ENCODE results near the gene GRIN2A. TPM values are rescaled to one million over a fixed set of nuclear protein-coding genes. Genes with fewer than 3 reads are reported as not detected.

GRIN2A gene
- total RNA-seq, 1 donor from 2014 or later = 0.52 TPM

GRCh38 chr16:10122546-10122945, 59.7 kb downstream of the GRIN2A start:
- Histone ChIP-seq H3K36me3 (ENCODE audit: control insufficient read depth in 3 of 3, insufficient read depth in 3 of 3, low read length in 3 of 3) (no peaks in the 10 kb centered on the region), H3K9me3 (ENCODE audit: control insufficient read depth in 3 of 3, low read length in 3 of 3) (no peaks in the 10 kb centered on the region), H3K9ac (ENCODE audit: low read depth in 1 of 3, low read length in 3 of 3) (no peak overlapping the region), H3K4me3 (ENCODE audit: low read length in 3 of 3) (no peak overlapping the region), H3K27me3 (ENCODE audit: control insufficient read depth in 3 of 3, insufficient read depth in 3 of 3, low read length in 3 of 3) (peaks cover 0 to 13% (median 7%) of the 10 kb centered on the region in 3 donors), H3K27ac (ENCODE audit: low read depth, low read length) (no peak overlapping the region), H3K4me1 (ENCODE audit: control insufficient read depth in 3 of 3, insufficient read depth in 3 of 3, low read length in 3 of 3) (no peaks in the 10 kb centered on the region)

- Histone ChIP-seq H3K27ac (ENCODE audit: low read depth, low read length) (no peak overlapping the region), H3K4me3 (ENCODE audit: low read length in 3 of 3) (no peak overlapping the region), H3K9me3 (ENCODE audit: control insufficient read depth in 3 of 3, low read length in 3 of 3) (no peaks in the 10 kb centered on the region), H3K9ac (ENCODE audit: low read depth in 1 of 3, low read length in 3 of 3) (no peak overlapping the region), H3K36me3 (ENCODE audit: control insufficient read depth in 3 of 3, insufficient read depth in 3 of 3, low read length in 3 of 3) (no peaks in the 10 kb centered on the region), H3K27me3 (ENCODE audit: control insufficient read depth in 3 of 3, insufficient read depth in 3 of 3, low read length in 3 of 3) (peaks cover 0 to 13% (median 7%) of the 10 kb centered on the region in 3 donors), H3K4me1 (ENCODE audit: control insufficient read depth in 3 of 3, insufficient read depth in 3 of 3, low read length in 3 of 3) (no peaks in the 10 kb centered on the region)
These were observed 60.3 kb downstream of the GRIN2A start for GRCh38 chr16:10121897-10122425.

GRCh38 chr16:10121491-10121890, 60.7 kb downstream of the GRIN2A start:
- H3K4me1 ChIP-seq (ENCODE audit: control insufficient read depth in 3 of 3, insufficient read depth in 3 of 3, low read length in 3 of 3) = no peaks in the 10 kb centered on the region
- H3K27ac ChIP-seq (ENCODE audit: low read depth, low read length) = no peak overlapping the region
- no peak overlapping the region for H3K9ac ChIP-seq (ENCODE audit: low read depth in 1 of 3, low read length in 3 of 3)
- H3K9me3 ChIP-seq (ENCODE audit: control insufficient read depth in 3 of 3, low read length in 3 of 3) = no peaks in the 10 kb centered on the region
- H3K4me3 ChIP-seq (ENCODE audit: low read length in 3 of 3) = no peak overlapping the region
- H3K36me3 ChIP-seq (ENCODE audit: control insufficient read depth in 3 of 3, insufficient read depth in 3 of 3, low read length in 3 of 3) = no peaks in the 10 kb centered on the region
- H3K27me3 ChIP-seq (ENCODE audit: control insufficient read depth in 3 of 3, insufficient read depth in 3 of 3, low read length in 3 of 3) = peaks cover 0 to 13% (median 7%) of the 10 kb centered on the region in 3 donors

- Histone ChIP-seq H3K9me3 (ENCODE audit: control insufficient read depth in 3 of 3, low read length in 3 of 3) (no peaks in the 10 kb centered on the region), H3K36me3 (ENCODE audit: control insufficient read depth in 3 of 3, insufficient read depth in 3 of 3, low read length in 3 of 3) (no peaks in the 10 kb centered on the region), H3K4me1 (ENCODE audit: control insufficient read depth in 3 of 3, insufficient read depth in 3 of 3, low read length in 3 of 3) (no peaks in the 10 kb centered on the region), H3K27me3 (ENCODE audit: control insufficient read depth in 3 of 3, insufficient read depth in 3 of 3, low read length in 3 of 3) (peaks cover 0 to 13% (median 7%) of the 10 kb centered on the region in 3 donors), H3K4me3 (ENCODE audit: low read length in 3 of 3) (no peak overlapping the region), H3K27ac (ENCODE audit: low read depth, low read length) (no peak overlapping the region), H3K9ac (ENCODE audit: low read depth in 1 of 3, low read length in 3 of 3) (no peak overlapping the region)
These were observed 61.3 kb downstream of the GRIN2A start for GRCh38 chr16:10120953-10121352.

- Histone ChIP-seq H3K27me3 (ENCODE audit: control insufficient read depth in 3 of 3, insufficient read depth in 3 of 3, low read length in 3 of 3) (no peaks in the 10 kb centered on the region), H3K9ac (ENCODE audit: low read depth in 1 of 3, low read length in 3 of 3) (no peak overlapping the region), H3K9me3 (ENCODE audit: control insufficient read depth in 3 of 3, low read length in 3 of 3) (no peaks in the 10 kb centered on the region), H3K4me3 (ENCODE audit: low read length in 3 of 3) (no peak overlapping the region), H3K27ac (ENCODE audit: low read depth, low read length) (no peak overlapping the region), H3K36me3 (ENCODE audit: control insufficient read depth in 3 of 3, insufficient read depth in 3 of 3, low read length in 3 of 3) (no peaks in the 10 kb centered on the region), H3K4me1 (ENCODE audit: control insufficient read depth in 3 of 3, insufficient read depth in 3 of 3, low read length in 3 of 3) (no peaks in the 10 kb centered on the region)
These were observed 67.8 kb downstream of the GRIN2A start for GRCh38 chr16:10114409-10114808.

- Histone ChIP-seq H3K9me3 (ENCODE audit: control insufficient read depth in 3 of 3, low read length in 3 of 3) (no peaks in the 10 kb centered on the region), H3K4me1 (ENCODE audit: control insufficient read depth in 3 of 3, insufficient read depth in 3 of 3, low read length in 3 of 3) (no peaks in the 10 kb centered on the region), H3K9ac (ENCODE audit: low read depth in 1 of 3, low read length in 3 of 3) (no peak overlapping the region), H3K27me3 (ENCODE audit: control insufficient read depth in 3 of 3, insufficient read depth in 3 of 3, low read length in 3 of 3) (no peaks in the 10 kb centered on the region), H3K36me3 (ENCODE audit: control insufficient read depth in 3 of 3, insufficient read depth in 3 of 3, low read length in 3 of 3) (no peaks in the 10 kb centered on the region), H3K27ac (ENCODE audit: low read depth, low read length) (no peak overlapping the region), H3K4me3 (ENCODE audit: low read length in 3 of 3) (no peak overlapping the region)
These were observed 69.0 kb downstream of the GRIN2A start for GRCh38 chr16:10113248-10113647.

- H3K27me3 ChIP-seq (ENCODE audit: control insufficient read depth in 3 of 3, insufficient read depth in 3 of 3, low read length in 3 of 3) = no peaks in the 10 kb centered on the region
- H3K36me3 ChIP-seq (ENCODE audit: control insufficient read depth in 3 of 3, insufficient read depth in 3 of 3, low read length in 3 of 3) = no peaks in the 10 kb centered on the region
- no peaks in the 10 kb centered on the region for H3K4me1 ChIP-seq (ENCODE audit: control insufficient read depth in 3 of 3, insufficient read depth in 3 of 3, low read length in 3 of 3)
- H3K9ac ChIP-seq (ENCODE audit: low read depth in 1 of 3, low read length in 3 of 3) = no peak overlapping the region
- no peaks in the 10 kb centered on the region for H3K9me3 ChIP-seq (ENCODE audit: control insufficient read depth in 3 of 3, low read length in 3 of 3)
- no peak overlapping the region for H3K4me3 ChIP-seq (ENCODE audit: low read length in 3 of 3)
- H3K27ac ChIP-seq (ENCODE audit: low read depth, low read length) = no peak overlapping the region
These were observed 70.2 kb downstream of the GRIN2A start for GRCh38 chr16:10112021-10112420.

GRCh38 chr16:10111156-10111761, 71.0 kb downstream of the GRIN2A start:
- H3K27me3 ChIP-seq (ENCODE audit: control insufficient read depth in 3 of 3, insufficient read depth in 3 of 3, low read length in 3 of 3) = no peaks in the 10 kb centered on the region
- no peaks in the 10 kb centered on the region for H3K36me3 ChIP-seq (ENCODE audit: control insufficient read depth in 3 of 3, insufficient read depth in 3 of 3, low read length in 3 of 3)
- no peak overlapping the region for H3K27ac ChIP-seq (ENCODE audit: low read depth, low read length)
- no peak overlapping the region for H3K4me3 ChIP-seq (ENCODE audit: low read length in 3 of 3)
- no peak overlapping the region for H3K9ac ChIP-seq (ENCODE audit: low read depth in 1 of 3, low read length in 3 of 3)
- no peaks in the 10 kb centered on the region for H3K4me1 ChIP-seq (ENCODE audit: control insufficient read depth in 3 of 3, insufficient read depth in 3 of 3, low read length in 3 of 3)
- no peaks in the 10 kb centered on the region for H3K9me3 ChIP-seq (ENCODE audit: control insufficient read depth in 3 of 3, low read length in 3 of 3)

GRCh38 chr16:10110552-10110951, 71.7 kb downstream of the GRIN2A start:
- H3K4me3 ChIP-seq (ENCODE audit: low read length in 3 of 3) = no peak overlapping the region
- H3K9ac ChIP-seq (ENCODE audit: low read depth in 1 of 3, low read length in 3 of 3) = no peak overlapping the region
- no peaks in the 10 kb centered on the region for H3K36me3 ChIP-seq (ENCODE audit: control insufficient read depth in 3 of 3, insufficient read depth in 3 of 3, low read length in 3 of 3)
- no peaks in the 10 kb centered on the region for H3K9me3 ChIP-seq (ENCODE audit: control insufficient read depth in 3 of 3, low read length in 3 of 3)
- H3K27me3 ChIP-seq (ENCODE audit: control insufficient read depth in 3 of 3, insufficient read depth in 3 of 3, low read length in 3 of 3) = no peaks in the 10 kb centered on the region
- H3K27ac ChIP-seq (ENCODE audit: low read depth, low read length) = no peak overlapping the region
- no peaks in the 10 kb centered on the region for H3K4me1 ChIP-seq (ENCODE audit: control insufficient read depth in 3 of 3, insufficient read depth in 3 of 3, low read length in 3 of 3)

GRCh38 chr16:10107081-10107480, 75.1 kb downstream of the GRIN2A start:
- no peaks in the 10 kb centered on the region for H3K4me1 ChIP-seq (ENCODE audit: control insufficient read depth in 3 of 3, insufficient read depth in 3 of 3, low read length in 3 of 3)
- H3K4me3 ChIP-seq (ENCODE audit: low read length in 3 of 3) = no peak overlapping the region
- peaks cover 0 to 2% (median 0%) of the 10 kb centered on the region in 3 donors for H3K27me3 ChIP-seq (ENCODE audit: control insufficient read depth in 3 of 3, insufficient read depth in 3 of 3, low read length in 3 of 3)
- H3K27ac ChIP-seq (ENCODE audit: low read depth, low read length) = no peak overlapping the region
- no peaks in the 10 kb centered on the region for H3K9me3 ChIP-seq (ENCODE audit: control insufficient read depth in 3 of 3, low read length in 3 of 3)
- no peaks in the 10 kb centered on the region for H3K36me3 ChIP-seq (ENCODE audit: control insufficient read depth in 3 of 3, insufficient read depth in 3 of 3, low read length in 3 of 3)
- H3K9ac ChIP-seq (ENCODE audit: low read depth in 1 of 3, low read length in 3 of 3) = no peak overlapping the region

All from skeletal muscle tissue (tissue), 4 donors.